GM18519 (cell line): ENCODE results near the gene WBP4.
"Not testable (repeated sequence)": the region's sequence is repeated elsewhere in the genome, so short reads cannot be mapped to it uniquely, and the experiment has no call there.

Experiments used
- ATAC-seq: cut with Tn5 transposase; IDR thresholded peaks from one replicate; pipeline ENCODE4 v1.9.1; 2021; ENCODE audit warnings: mild to moderate bottlenecking, moderate library complexity; ENCODE audit not compliant: unreplicated experiment, low FRiP score

WBP4 gene, protein sequence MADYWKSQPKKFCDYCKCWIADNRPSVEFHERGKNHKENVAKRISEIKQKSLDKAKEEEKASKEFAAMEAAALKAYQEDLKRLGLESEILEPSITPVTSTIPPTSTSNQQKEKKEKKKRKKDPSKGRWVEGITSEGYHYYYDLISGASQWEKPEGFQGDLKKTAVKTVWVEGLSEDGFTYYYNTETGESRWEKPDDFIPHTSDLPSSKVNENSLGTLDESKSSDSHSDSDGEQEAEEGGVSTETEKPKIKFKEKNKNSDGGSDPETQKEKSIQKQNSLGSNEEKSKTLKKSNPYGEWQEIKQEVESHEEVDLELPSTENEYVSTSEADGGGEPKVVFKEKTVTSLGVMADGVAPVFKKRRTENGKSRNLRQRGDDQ

DNA sequence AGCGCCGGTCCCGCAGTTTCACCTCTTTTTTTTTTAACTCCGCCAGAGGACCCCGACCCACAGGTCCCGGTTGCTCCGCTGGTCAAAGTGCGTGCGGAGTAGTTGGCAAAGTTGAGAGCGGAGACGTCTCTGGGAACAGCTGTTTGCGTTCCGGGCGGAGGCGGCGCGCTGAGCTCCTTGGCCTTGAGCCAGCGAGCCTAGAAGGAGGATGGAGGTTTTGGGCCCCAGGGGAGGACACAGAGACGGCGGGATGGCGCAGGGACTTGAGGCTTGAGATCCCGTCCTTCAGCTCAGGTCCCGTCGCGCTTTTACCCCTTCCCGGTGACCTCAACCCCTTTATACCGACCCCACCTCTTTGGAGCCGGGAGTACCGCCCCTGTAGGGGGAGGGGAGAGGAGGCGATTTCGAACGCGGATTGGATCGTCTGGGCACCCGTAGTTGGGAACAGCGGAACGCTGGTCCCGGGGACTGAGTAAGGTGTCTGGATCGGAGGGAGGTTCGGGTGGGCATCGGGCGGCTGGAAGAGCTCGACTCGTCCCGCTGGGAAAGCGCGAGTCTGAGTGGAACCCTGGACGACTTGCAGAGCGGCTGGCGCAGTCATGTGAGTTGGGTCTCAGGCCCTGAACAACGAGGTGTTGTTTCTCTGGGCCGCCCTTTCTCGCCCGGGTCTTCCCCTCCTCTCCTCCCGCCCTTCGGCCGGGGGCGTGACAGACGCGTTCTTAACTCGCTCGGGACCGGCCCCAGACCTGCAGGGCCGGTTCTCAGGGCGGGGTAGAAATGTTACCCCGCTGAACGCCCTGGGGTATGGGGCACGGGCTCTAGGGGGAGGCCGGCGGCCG, at the start of gene WBP4:
WBP4 (plus strand) TSS at position 435 of the 839 bp plus-strand sequence; CDS start at position 600, 165 bp downstream.
- peak; percentile 53 for ATAC-seq

DNA sequence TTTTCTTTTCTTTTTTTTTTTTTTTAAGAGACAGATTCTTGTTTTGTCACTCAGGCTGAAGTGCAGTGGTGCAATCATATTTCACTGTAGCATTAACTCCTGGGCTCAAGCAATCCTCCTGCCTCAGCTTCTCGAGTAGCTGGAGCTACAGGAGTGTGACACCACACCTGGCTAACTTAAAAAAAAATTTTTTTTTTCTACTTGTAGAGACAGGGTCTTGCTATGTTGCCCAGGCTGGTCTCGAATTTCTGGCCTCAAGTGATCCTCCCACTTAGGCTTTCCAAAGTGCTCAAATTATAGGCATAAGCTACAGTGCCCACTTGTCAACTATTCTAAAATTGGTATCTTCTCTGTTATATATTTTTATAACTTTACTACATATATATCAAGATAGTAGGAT, 48.8 kb upstream of the WBP4 start:
- ATAC-seq: no peak

DNA sequence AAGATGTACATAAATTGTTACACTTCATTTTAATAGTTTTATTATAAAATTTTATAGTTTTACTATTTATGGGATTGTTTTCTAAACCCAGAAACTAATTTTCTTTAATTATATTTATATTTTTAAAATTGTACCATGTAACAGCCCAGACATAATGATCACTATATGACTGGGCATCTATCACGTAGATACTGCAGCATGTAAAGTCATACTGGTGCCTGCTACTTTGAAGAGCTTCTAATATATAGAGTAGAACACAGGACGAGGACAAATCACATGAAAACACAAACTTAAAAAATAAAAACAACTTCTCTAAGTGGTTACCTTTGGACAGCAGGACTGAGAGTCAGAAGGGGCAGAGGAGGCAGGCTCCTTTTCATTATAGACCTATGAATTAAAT, 47.5 kb upstream of the WBP4 start:
- no peak for ATAC-seq

DNA sequence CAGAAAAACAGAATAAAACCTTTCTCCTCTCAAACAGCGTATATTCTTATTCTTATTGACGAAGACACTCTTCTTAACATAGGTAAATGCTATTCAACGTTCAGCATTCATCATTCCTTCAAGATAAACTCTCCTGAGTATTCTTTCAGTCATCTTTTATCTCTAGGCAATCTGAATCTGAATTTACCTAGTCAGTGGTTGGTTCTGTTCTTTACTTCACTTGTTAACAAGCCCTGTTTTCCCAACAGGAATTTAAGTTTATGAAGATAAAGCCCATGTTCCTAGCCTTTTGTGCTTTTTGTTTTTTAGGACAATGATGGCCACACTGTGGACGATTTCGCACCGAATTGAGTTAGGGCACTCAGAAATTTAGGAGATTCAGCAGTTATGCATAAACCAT, 45.4 kb upstream of the WBP4 start:
- no peak for ATAC-seq

DNA sequence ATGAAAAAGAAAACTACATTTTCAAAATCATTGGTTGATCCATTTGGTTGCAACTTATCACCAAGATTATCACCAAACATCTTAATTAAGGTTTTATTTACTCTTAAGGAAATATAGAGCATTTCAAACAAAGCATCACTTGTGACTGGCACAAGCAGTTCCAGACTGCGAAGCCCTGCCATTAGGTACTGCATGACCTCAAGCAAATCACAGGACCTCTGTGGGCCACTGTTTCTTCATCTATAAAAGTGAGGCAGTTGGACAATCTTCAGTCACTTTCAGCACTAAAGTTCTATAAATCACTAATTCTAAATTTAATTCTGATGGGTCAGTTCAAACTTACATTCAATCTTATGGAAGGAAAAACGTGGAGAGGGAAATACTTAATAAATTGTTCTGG, 44.1 kb upstream of the WBP4 start:
- no peak for ATAC-seq

DNA sequence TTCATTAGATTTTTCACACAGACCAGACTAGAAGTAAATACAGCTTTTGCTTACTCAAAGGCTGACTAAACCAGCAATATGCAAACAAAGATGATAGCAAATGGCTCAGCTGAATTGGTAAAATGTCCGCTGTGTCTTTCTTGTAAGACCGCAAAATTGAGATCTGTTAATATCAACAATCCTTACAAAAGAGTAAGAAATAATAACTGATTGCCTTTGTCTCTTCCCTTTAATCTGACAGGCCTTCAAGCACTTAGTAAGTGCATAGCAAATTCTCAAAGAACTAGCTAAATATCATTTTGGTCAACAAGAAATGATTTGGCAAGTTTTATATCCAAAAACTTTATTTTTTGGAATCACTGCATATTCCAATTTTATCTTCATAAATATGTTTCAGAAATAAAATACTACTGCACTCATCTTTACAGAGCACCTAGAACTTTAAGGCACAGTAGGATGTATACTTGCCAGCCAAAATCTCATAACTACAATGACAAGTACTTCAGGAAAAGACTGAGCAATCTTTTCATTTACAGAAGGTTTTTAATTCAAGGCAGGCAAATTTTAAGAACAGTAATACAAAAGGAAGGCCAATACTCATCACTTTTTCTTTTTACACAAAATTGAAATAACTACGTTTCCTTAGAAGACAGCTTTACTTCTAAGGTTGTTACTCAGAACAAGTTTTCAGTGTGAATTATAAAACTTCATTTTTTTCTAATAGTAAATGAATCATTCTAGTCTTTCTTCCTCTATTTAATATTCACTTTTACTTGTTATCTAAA, 43.3 kb upstream of the WBP4 start:
- no peak for ATAC-seq

DNA sequence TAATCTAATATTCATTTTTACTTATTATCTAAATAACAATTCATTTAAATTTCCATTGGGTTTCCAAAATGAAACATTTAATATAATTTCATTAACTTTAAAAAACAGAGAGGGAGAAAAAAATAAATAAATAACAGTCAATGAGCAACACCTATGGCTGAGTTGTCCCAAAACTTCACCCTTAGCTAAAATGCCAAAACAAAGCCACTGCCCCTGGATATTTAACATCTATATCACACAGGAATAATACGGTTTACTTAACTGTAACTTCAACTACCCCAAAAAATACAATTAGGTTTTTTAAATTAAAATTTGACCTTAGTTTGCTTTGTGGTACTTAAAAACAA, 42.7 kb upstream of the WBP4 start:
- ATAC-seq: no peak

DNA sequence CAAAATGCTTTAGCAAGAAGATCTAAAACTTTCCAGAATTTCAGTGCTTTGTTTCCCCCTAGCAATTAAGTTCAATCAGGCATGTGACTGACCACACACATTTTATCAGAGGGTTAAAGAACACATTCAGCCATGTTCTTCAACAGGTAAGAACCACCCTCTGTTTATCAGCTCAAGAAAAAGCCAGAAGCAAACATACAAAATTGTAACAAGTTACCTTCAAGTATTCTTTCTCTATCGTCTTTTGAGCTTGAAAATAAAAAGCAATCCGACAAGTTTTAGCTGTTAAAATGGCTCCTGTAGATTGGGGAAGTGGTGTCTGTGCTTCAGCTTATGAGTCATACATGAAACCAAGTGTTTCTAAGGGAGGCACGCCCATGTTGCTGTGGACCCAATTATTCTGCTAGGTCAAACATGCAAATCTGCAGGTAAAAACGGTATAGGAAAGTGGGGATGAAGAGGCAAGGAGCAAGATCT, 42.3 kb upstream of the WBP4 start, which contains the start of gene ELF1:
ELF1 (minus strand) TSS at position 306 of the 477 bp plus-strand sequence. CDS start 37,262 bp downstream, outside the sequence.
- ATAC-seq: peak; percentile 84

DNA sequence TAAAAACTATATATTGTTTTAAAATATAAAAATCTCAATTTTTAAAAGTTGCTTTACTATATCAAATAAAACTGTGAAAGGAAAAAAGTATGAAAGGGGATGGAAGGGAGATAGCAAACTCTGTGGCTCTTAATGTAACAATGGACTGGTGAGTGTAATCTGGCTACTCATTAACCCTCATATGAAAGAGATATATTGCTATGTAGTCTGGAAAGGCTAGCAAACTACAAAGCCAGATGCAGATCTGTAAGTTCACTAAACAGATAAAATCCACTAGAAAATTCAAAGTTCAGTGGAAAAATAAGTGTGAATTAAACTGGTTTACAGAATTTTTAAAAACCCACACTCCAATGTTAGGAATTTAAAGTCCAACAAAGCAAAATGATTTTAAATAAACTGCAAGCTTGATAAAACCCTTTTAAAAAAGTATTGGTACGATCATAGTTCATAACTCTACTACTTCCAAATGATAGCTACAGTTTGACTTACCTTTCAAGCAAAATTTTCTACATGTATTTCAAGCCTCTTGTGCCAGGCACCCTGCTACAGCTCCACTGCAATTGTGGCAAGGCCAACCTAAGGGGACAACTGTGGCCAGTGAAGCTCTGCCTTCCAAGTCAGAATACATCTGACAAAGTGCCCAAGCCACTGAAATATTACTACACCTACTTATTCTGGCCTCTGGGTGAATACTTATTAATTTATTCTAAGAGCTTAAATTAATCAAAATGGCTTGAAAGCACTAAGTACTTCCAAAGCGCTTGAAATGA, 41.5 kb upstream of the WBP4 start:
- ATAC-seq: no peak

DNA sequence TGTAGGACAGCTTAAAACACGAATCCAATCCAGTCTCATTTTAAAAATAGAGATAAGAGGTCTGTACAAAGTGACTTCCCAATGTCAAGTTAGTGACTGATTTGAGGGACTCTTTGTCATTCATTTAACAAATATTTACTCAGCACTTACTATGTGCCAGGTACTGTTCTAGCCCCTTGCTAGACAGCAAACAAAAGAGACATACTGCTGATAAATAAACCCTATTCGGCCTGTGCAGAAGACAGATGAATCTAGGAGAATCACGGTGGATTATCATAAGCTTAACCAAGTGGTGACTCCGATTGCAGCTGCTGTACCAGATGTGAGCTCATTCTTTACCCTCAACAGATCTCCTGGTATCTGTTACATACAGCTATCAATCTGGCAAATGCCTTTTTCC, 35.8 kb upstream of the WBP4 start:
- ATAC-seq: no peak

DNA sequence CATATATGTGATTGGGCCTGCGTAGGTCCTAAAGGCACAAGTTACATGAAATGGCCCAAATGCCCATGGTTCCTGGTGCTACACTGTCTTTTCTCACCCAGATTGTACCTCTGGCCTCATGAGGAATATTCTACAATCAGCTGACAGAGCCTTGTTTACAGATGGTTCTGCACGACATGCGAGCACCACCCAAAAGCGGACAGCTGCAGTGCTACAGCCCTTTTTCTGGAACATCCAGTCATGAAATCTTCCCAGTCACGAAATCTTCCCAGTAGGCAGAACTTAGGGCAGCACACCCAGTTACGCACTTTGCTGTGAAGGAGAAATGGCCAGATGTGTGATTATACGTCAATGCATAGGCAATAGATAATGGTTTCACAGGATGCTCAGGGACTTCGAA, 34.5 kb upstream of the WBP4 start:
- ATAC-seq: no peak

DNA sequence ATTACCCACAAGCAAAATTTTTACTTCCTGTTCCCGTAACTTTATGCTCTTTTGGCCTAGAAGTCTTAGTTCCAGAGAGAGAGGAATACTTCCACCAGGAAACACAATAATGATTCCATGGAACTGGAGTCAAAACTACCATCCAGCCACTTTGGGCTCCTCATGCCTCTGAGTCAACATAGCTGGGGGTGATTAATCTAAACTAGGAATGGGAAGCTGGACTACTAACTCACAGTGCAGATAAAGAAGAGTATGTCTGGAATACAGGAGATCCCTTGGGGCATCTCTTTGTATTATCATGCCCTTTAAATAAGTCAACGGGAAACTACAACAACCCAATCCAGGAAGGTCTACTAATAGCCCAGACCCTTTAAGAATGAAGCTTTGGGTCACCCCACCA, 33.3 kb upstream of the WBP4 start:
- no peak for ATAC-seq

DNA sequence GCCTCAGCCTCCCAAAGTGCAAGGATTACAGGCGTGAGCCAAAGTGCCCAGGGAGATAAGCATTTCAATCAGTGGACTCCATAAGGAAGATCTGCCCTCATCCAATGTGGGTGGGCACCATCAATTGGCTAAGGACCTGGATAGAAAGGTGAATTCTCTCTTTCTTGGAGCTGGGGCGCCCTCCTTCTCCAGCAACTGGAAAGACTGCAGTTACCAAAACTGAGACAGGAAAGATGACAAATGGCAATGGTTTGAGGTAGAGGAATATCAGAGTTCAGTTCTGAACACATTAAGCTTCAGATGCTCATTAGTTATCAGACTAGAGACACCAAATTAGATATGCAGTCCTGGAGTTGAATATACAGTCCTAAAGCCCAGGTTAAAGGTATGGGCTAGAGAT, 31.7 kb upstream of the WBP4 start:
- no peak for ATAC-seq

DNA sequence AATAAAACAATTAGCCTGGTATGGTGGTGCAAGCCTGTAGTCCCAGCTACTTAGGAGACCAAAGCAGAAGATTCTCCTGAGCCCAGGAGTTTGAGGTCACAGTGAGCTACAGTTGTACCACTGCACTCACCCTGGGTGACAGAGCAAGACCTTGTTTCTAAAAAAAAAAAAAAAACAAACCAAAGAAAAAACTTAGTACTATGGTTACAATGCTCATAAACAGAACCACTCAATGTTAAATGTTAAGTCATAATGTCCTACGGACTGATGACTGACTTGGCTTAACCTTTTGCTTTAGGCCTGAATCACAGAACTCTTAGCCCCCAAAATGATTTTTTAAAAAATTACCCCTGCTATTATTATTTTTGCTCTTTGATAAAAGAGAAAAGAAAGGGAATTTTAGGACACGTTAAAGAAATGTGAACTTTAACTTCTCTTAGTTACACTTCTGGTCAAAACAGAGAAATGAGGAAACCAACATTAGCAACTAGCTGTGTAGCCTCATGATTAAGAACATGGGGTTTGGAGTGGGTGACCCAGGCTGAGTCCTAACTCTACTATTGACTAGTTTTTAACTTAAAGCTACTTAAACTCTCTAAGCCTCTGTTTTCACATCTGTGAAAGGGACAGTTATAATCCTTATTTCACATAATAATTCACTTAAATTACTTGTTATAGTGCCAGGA, 28.5 kb upstream of the WBP4 start:
- no peak for ATAC-seq

DNA sequence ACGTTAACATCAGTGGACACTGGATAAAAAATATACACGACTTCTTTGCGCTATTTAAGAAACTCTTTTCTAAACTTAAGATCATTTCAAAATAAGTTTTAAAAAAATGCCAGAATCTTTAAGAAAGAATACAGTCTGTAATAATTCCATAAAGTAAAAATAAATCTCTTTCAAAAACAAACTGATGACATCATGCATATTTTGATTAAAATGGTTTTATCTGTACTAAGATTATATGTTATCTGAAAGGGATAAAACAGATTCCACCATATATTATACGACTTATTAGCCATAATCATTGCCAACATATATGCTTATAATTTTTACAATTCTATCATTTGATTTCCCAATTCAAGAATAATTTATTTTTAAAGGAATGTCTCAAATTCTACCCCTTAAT, 26.9 kb upstream of the WBP4 start:
- no peak for ATAC-seq

DNA sequence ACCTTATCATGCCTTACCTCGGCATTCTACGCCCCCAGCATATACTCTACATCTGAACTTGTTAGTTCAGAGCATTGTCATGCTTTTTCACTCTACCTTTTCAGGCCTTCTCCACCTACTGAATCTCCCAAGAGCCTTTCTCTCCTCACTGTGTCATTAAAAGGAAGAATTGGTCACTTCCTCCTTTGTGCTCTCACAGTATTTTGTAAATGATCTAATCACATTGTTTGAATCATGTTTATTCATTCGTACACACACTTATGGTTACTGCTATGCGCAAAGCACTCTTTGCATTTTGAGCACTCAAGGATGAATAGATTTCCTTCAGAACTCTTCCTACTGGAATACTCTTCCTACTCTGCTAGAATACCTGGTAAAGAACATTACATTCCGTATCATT, 26.4 kb upstream of the WBP4 start:
- ATAC-seq: no peak

DNA sequence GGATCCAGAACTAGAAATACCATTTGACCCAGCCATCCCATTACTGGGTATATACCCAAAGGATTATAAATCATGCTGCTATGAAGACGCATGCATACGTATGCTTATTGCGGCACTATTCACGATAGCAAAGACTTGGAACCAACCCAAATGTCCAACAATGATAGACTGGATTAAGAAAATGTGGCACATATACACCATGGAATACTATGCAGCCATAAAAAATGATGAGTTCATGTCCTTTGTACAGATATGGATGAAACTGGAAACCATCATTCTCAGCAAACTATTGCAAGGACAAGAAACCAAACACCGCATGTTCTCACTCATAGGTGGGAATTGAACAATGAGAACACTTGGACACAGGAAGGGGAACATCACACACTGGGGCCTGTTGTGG, 24.8 kb upstream of the WBP4 start:
- ATAC-seq: not testable (repeated sequence)

DNA sequence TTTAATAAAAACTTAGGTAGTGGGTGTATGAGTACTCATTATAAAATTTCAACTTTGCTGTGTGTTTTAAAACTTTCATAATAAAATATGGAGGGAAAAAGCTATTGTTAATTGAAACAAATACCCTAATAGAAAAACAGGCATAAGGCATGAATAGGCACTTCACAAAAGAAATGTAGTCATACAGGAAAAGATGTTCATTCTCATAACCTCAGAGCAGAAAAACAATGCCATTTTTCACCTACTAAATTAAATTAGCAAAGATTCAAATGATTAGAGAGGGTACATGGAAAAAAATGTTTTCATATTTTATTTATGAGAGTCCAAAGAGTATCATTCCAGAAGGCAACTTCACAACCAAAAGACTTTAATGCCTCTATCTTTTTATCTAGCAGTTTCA, 21.6 kb upstream of the WBP4 start:
- no peak for ATAC-seq

DNA sequence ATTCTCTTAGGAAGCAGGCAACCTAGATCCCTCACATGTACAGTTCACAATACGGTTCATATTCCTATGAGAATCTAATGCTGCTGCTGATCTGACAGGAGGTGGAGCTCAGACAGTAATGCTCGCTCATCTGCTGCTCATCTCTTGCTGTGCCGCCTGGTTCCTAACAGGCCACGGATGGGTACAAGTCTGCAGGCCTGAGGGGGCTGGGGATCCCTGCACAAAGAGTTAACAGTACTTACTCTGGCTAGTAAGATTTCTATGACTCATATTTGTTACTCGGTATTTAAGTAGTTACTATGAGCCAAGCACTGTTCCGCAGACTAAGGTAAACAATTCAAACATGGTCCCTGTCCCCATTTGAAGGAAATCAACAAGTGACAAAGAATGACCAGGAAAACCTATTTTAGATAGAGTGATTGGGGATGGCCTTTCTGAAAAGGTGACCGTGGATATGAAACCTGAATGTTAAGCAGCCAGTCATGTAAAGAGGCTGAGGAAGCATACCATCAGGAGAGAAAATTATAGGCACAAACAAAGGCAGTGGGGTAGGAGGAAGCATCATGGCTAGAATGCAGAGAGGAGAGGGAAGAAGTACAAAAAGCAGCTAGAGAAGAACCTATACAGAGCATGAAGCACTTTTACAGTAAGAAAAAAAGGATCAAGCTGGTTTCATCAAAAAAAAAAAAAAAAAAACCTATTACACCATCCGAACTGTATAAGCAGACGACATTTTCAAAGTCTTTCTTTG, 20.6 kb upstream of the WBP4 start:
- ATAC-seq: no peak
